Measurements from ENCODE around the gene CAGE1.
"Not testable (repeated sequence)": the region's sequence is repeated elsewhere in the genome, so short reads cannot be mapped to it uniquely, and the experiment has no call there.

The CAGE1 gene

GRCh38 chr6:7338031-7338430 is 51.5 kb downstream of the CAGE1 start:
- DNase-seq (ENCODE audit: low read depth), result no peak

GRCh38 chr6:7335519-7335918 is 54.0 kb downstream of the CAGE1 start:
- no peak for DNase-seq (ENCODE audit: low read depth)

- no peak for DNase-seq (ENCODE audit: low read depth)
These were observed 54.9 kb downstream of the CAGE1 start for GRCh38 chr6:7334685-7335084.

- DNase-seq (ENCODE audit: low read depth), result no peak
These were observed 57.3 kb downstream of the CAGE1 start for GRCh38 chr6:7332090-7332745.

GRCh38 chr6:7331452-7331851 is 58.1 kb downstream of the CAGE1 start:
- DNase-seq (ENCODE audit: low read depth), result no peak

GRCh38 chr6:7328243-7328642 is 61.3 kb downstream of the CAGE1 start:
- no peak for DNase-seq (ENCODE audit: low read depth)

GRCh38 chr6:7325750-7326149 is 63.8 kb downstream of the CAGE1 start:
- DNase-seq (ENCODE audit: low read depth), result no peak

- DNase-seq (ENCODE audit: low read depth), result no peak
These were observed 65.0 kb downstream of the CAGE1 start for GRCh38 chr6:7324520-7324919.

- no peak for DNase-seq (ENCODE audit: low read depth)
These were observed 66.5 kb downstream of the CAGE1 start for GRCh38 chr6:7323074-7323473.

- not testable (repeated sequence) for DNase-seq (ENCODE audit: low read depth)
These were observed 67.7 kb downstream of the CAGE1 start for GRCh38 chr6:7321866-7322265.

GRCh38 chr6:7319406-7319805 is 70.1 kb downstream of the CAGE1 start:
- not testable (repeated sequence) for DNase-seq (ENCODE audit: low read depth)

- DNase-seq (ENCODE audit: low read depth), result no peak
These were observed 72.0 kb downstream of the CAGE1 start for GRCh38 chr6:7317538-7317937.

GRCh38 chr6:7316658-7317533 is 72.6 kb downstream of the CAGE1 start:
- DNase-seq (ENCODE audit: low read depth), result no peak

- DNase-seq (ENCODE audit: low read depth), result no peak
These were observed 73.6 kb downstream of the CAGE1 start for GRCh38 chr6:7315948-7316365.

- DNase-seq (ENCODE audit: low read depth), result not testable (repeated sequence)
These were observed 74.2 kb downstream of the CAGE1 start for GRCh38 chr6:7315087-7315947.

- no peak for DNase-seq (ENCODE audit: low read depth)
These were observed 75.1 kb downstream of the CAGE1 start for GRCh38 chr6:7314414-7314813.

GRCh38 chr6:7313505-7314165 is 75.9 kb downstream of the CAGE1 start:
- no peak for DNase-seq (ENCODE audit: low read depth)

GRCh38 chr6:7312616-7313504 is 76.7 kb downstream of the CAGE1 start, which contains the start of gene SSR1:
SSR1 (minus strand) TSS chr6:7313199; CDS start chr6:7313120, 79 bp downstream.
- DNase-seq (ENCODE audit: low read depth), result peak; percentile 91

- no peak for DNase-seq (ENCODE audit: low read depth)
These were observed 77.5 kb downstream of the CAGE1 start for GRCh38 chr6:7311917-7312615.

GRCh38 chr6:7311176-7311575 is 78.4 kb downstream of the CAGE1 start:
- DNase-seq (ENCODE audit: low read depth), result no peak

All from activated T-helper 9 cell treated with anti-CD3 and anti-CD28 coated beads, Interleukin-2, amount 50 U/mL, for 16 hours (primary cell).